ENCODE results near the gene PMS1.

Gene PMS1

GRCh38 chr2:189802396-189802912 is 18.2 kb downstream of the PMS1 start:
- Histone ChIP-seq H3K27ac (ENCODE audit: low read depth, low read length, poor library complexity, severe bottlenecking) (no peak overlapping the region), H3K4me1 (ENCODE audit: insufficient read depth, low read length, severe bottlenecking) (no peaks in the 10 kb centered on the region), H3K36me3 (ENCODE audit: insufficient read depth, low read length) (peaks cover 70% of the 10 kb centered on the region), H2AFZ (ENCODE audit: low read length) (no peak overlapping the region), H3K9me2 (ENCODE audit: low read depth, low read length) (no peaks in the 10 kb centered on the region), H3K27me3 (ENCODE audit: insufficient read depth, low read length) (no peaks in the 10 kb centered on the region), H3K79me2 (ENCODE audit: insufficient read depth, low read length) (peaks cover 3% of the 10 kb centered on the region; the same call in 1 of the 2 replicates), H3K4me2 (ENCODE audit: low read length) (no peak overlapping the region), H3K4me3 (ENCODE audit: low read depth, low read length, poor library complexity, severe bottlenecking) (no peak overlapping the region), H4K20me1 (ENCODE audit: insufficient read depth, low read length) (no peaks in the 10 kb centered on the region), H3K9ac (ENCODE audit: low read length) (no peak overlapping the region), H3K9me3 (ENCODE audit: low read length) (no peaks in the 10 kb centered on the region), H3F3A (ENCODE audit: insufficient read depth, low read length) (no peaks in the 10 kb centered on the region)
- no peak for TF ChIP-seq CTCF (IDR thresholded peaks at IDR 0.05; ENCODE audit: low read length)
- TF ChIP-seq EZH2 (IDR thresholded peaks at IDR 0.05; ENCODE audit: borderline replicate concordance, low read length), result no peak

GRCh38 chr2:189803431-189803830 is 19.2 kb downstream of the PMS1 start:
- Histone ChIP-seq H3K4me2 (ENCODE audit: low read length) (no peak overlapping the region), H3K9me3 (ENCODE audit: low read length) (no peaks in the 10 kb centered on the region), H2AFZ (ENCODE audit: low read length) (no peak overlapping the region), H3K79me2 (ENCODE audit: insufficient read depth, low read length) (peaks cover 3% of the 10 kb centered on the region; the same call in 1 of the 2 replicates), H3K4me1 (ENCODE audit: insufficient read depth, low read length, severe bottlenecking) (no peaks in the 10 kb centered on the region), H3K36me3 (ENCODE audit: insufficient read depth, low read length) (peaks cover 70% of the 10 kb centered on the region), H3K9ac (ENCODE audit: low read length) (no peak overlapping the region), H3K27me3 (ENCODE audit: insufficient read depth, low read length) (no peaks in the 10 kb centered on the region), H3K4me3 (ENCODE audit: low read depth, low read length, poor library complexity, severe bottlenecking) (no peak overlapping the region), H3K9me2 (ENCODE audit: low read depth, low read length) (no peaks in the 10 kb centered on the region), H4K20me1 (ENCODE audit: insufficient read depth, low read length) (no peaks in the 10 kb centered on the region), H3K27ac (ENCODE audit: low read depth, low read length, poor library complexity, severe bottlenecking) (no peak overlapping the region), H3F3A (ENCODE audit: insufficient read depth, low read length) (no peaks in the 10 kb centered on the region)
- TF ChIP-seq CTCF (IDR thresholded peaks at IDR 0.05; ENCODE audit: low read length), result no peak
- no peak for TF ChIP-seq EZH2 (IDR thresholded peaks at IDR 0.05; ENCODE audit: borderline replicate concordance, low read length)

GRCh38 chr2:189818249-189819038 is 34.2 kb downstream of the PMS1 start:
- H3K79me2 ChIP-seq (ENCODE audit: insufficient read depth, low read length), result no peaks in the 10 kb centered on the region
- no peaks in the 10 kb centered on the region for H4K20me1 ChIP-seq (ENCODE audit: insufficient read depth, low read length)
- H3K4me1 ChIP-seq (ENCODE audit: insufficient read depth, low read length, severe bottlenecking), result no peaks in the 10 kb centered on the region
- no peaks in the 10 kb centered on the region for H3K9me2 ChIP-seq (ENCODE audit: low read depth, low read length)
- H3F3A ChIP-seq (ENCODE audit: insufficient read depth, low read length), result no peaks in the 10 kb centered on the region
- H2AFZ ChIP-seq (ENCODE audit: low read length), result no peak overlapping the region
- no peaks in the 10 kb centered on the region for H3K27me3 ChIP-seq (ENCODE audit: insufficient read depth, low read length)
- H3K4me3 ChIP-seq (ENCODE audit: low read depth, low read length, poor library complexity, severe bottlenecking), result no peak overlapping the region
- H3K9ac ChIP-seq (ENCODE audit: low read length), result no peak overlapping the region
- no peaks in the 10 kb centered on the region for H3K9me3 ChIP-seq (ENCODE audit: low read length)
- TF ChIP-seq EZH2 (IDR thresholded peaks at IDR 0.05; ENCODE audit: borderline replicate concordance, low read length) (no peak), CTCF (IDR thresholded peaks at IDR 0.05; ENCODE audit: low read length) (no peak)
- peaks cover 40% of the 10 kb centered on the region for H3K36me3 ChIP-seq (ENCODE audit: insufficient read depth, low read length)
- no peak overlapping the region for H3K27ac ChIP-seq (ENCODE audit: low read depth, low read length, poor library complexity, severe bottlenecking)
- no peak overlapping the region for H3K4me2 ChIP-seq (ENCODE audit: low read length)

Measured in OCI-LY1 (cell line).